Measurements from ENCODE around the gene RBM3.

GRCh38 chrX:48541140-48541814 lies 33.0 kb upstream of the RBM3 start:
- TF ChIP-seq POLR2A (IDR thresholded peaks at IDR 0.05) = no peak
- TF ChIP-seq, protein P1, sequence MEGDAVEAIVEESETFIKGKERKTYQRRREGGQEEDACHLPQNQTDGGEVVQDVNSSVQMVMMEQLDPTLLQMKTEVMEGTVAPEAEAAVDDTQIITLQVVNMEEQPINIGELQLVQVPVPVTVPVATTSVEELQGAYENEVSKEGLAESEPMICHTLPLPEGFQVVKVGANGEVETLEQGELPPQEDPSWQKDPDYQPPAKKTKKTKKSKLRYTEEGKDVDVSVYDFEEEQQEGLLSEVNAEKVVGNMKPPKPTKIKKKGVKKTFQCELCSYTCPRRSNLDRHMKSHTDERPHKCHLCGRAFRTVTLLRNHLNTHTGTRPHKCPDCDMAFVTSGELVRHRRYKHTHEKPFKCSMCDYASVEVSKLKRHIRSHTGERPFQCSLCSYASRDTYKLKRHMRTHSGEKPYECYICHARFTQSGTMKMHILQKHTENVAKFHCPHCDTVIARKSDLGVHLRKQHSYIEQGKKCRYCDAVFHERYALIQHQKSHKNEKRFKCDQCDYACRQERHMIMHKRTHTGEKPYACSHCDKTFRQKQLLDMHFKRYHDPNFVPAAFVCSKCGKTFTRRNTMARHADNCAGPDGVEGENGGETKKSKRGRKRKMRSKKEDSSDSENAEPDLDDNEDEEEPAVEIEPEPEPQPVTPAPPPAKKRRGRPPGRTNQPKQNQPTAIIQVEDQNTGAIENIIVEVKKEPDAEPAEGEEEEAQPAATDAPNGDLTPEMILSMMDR (IDR thresholded peaks at IDR 0.05) = no peak
